Dendritic cell treated with granulocyte-macrophage colony-stimulating factor and Interleukin-4, amounts not matched to agents 40 ng/mL and 50 ng/mL, for 4 days (primary cell): ENCODE data around the gene HNRNPM.

Experiments
- H3K27ac Mint-ChIP-seq: one replicate; pipeline ENCODE4 v1.8.0; 2022; ENCODE audit warnings: mild to moderate bottlenecking, mixed read lengths
- H3K27me3 Mint-ChIP-seq: one replicate; pipeline ENCODE4 v1.8.0; 2022; ENCODE audit warnings: mild to moderate bottlenecking, mixed read lengths
- H3K36me3 Mint-ChIP-seq: one replicate; pipeline ENCODE4 v1.8.0; 2022; ENCODE audit warnings: low read depth, mixed read lengths
- H3K4me1 Mint-ChIP-seq: one replicate; pipeline ENCODE4 v1.8.0; 2022; ENCODE audit warnings: low read depth, mixed read lengths
- H3K4me3 Mint-ChIP-seq: one replicate; pipeline ENCODE4 v1.8.0; 2022; ENCODE audit warnings: mild to moderate bottlenecking, moderate library complexity, mixed read lengths
- H3K9me3 Mint-ChIP-seq: one replicate; pipeline ENCODE4 v1.8.0; 2022; ENCODE audit warnings: mixed read lengths
- intact Hi-C: fragments of 100-400 bp; cut with micrococcal nuclease; formaldehyde crosslinking; loops from one replicate; pipeline ENCODE4 v1.15.0; 2022

HNRNPM gene, protein sequence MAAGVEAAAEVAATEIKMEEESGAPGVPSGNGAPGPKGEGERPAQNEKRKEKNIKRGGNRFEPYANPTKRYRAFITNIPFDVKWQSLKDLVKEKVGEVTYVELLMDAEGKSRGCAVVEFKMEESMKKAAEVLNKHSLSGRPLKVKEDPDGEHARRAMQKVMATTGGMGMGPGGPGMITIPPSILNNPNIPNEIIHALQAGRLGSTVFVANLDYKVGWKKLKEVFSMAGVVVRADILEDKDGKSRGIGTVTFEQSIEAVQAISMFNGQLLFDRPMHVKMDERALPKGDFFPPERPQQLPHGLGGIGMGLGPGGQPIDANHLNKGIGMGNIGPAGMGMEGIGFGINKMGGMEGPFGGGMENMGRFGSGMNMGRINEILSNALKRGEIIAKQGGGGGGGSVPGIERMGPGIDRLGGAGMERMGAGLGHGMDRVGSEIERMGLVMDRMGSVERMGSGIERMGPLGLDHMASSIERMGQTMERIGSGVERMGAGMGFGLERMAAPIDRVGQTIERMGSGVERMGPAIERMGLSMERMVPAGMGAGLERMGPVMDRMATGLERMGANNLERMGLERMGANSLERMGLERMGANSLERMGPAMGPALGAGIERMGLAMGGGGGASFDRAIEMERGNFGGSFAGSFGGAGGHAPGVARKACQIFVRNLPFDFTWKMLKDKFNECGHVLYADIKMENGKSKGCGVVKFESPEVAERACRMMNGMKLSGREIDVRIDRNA

DNA sequence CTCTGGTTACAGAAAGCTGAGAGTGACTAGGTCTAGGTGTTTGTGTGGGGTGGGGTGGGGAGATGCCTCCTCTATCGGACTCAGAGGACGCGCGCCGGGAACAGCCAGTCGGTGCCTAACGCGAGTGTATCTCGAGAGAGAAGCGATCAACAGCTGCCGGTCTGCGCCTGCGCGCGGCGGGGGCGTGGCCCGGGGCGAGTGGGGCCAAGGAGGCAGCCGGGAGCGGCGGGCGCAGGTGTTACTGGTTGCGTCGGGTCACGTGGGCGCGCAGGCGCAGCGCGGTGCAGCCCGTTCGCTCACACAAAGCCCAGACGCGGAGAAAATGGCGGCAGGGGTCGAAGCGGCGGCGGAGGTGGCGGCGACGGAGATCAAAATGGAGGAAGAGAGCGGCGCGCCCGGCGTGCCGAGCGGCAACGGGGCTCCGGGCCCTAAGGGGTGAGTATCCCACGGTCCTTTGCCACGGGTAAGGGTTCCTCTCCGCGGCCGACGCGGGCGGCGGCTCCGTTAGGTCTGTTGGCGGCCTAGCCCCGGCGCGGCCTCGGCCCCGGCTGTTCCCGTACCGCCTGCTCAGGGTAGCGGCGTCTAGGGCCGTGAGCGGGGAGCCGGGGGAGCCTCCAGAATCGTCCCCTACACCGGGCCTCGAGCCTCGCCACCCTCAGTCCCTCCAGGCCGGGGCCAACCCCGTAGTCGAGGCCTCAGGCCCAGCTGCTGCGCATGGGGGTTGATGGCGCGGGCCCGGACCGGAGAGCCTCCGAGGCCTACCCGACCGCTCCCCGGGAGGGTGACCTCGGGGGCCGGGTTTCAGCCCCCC, at the start of gene HNRNPM:
TSS of gene HNRNPM (plus strand) at position 299 of the 811 bp plus-strand sequence. CDS start at position 323, 24 bp downstream.
- Mint-ChIP-seq H3K27ac (peak within 1 kb of the TSS; percentile 94), H3K36me3 (peaks cover 57% of the 10 kb centered on the region), H3K9me3 (no peaks in the 10 kb centered on the region), H3K4me1 (peaks cover 47% of the 10 kb centered on the region), H3K27me3 (no peaks in the 10 kb centered on the region), H3K4me3 (peak within 1 kb of the TSS; percentile 94)
- intact Hi-C loops: loop anchor here (1.0 to 2.0 kb wide), 2 partner anchors 62 to 91 kb away; no protein-coding TSS in a partner anchor

DNA sequence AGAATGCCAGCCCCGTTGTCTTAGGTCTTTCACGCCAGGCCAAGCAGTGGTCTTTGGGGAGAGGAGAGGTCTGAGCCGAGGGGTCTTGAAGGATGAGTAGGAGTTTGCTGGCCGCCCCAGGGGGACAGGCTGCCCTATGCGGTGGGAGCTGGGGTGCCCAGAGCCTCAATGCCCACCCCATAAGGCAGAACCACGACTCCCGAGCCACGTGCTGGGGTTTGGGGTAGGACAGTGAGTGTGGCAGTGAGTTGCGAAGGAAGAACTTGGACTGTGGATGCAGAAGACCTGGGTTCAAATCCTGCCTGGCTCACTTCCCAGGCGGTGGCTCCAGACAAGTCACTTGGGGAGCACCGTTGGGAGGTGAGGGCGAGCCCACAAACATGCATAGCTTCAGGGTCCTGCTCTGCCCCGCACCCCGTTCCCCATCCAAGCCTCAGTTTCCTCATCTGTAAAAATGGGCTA, 49.1 kb upstream of the HNRNPM start:
- Mint-ChIP-seq H3K27me3 (no peaks in the 10 kb centered on the region), H3K36me3 (peaks cover 84% of the 10 kb centered on the region), H3K4me1 (peaks cover 60% of the 10 kb centered on the region), H3K27ac (no peak overlapping the region), H3K4me3 (no peak overlapping the region), H3K9me3 (no peaks in the 10 kb centered on the region)
- intact Hi-C loops: loop anchor here (1.0 kb wide), 1 partner anchor 41 kb away; no protein-coding TSS in a partner anchor

DNA sequence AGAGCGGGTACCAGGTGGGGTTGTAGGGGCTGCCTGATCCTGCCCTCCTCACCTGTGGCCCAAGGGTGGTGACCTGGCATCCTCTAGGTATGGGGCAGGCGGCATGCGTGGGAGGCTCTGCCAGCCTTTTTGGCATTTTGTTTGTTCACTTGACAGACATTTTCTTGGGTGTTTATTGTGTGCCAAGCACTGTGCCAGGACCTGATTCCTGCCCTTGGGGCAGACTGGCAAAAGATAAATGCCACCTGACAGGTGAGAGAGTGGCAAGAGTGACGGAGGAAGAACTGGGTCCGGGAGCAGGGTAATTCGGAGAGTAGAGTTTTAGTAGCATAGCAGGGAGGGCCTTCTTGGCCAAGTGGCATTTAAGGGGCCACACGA, 48.6 kb upstream of the HNRNPM start:
- intact Hi-C loops: loop anchor here (1.0 kb wide), 1 partner anchor 42 kb away; no protein-coding TSS in a partner anchor
- peaks cover 54% of the 10 kb centered on the region for H3K4me1 Mint-ChIP-seq
- H3K27ac Mint-ChIP-seq: no peak overlapping the region
- no peaks in the 10 kb centered on the region for H3K27me3 Mint-ChIP-seq
- H3K36me3 Mint-ChIP-seq: peaks cover 86% of the 10 kb centered on the region
- no peaks in the 10 kb centered on the region for H3K9me3 Mint-ChIP-seq
- H3K4me3 Mint-ChIP-seq: no peak overlapping the region

- peaks cover 49% of the 10 kb centered on the region for H3K4me1 Mint-ChIP-seq
- no peak overlapping the region for H3K4me3 Mint-ChIP-seq
- H3K9me3 Mint-ChIP-seq: no peaks in the 10 kb centered on the region
- intact Hi-C loops: loop anchor here (1.0 kb wide), 1 partner anchor 42 kb away; no protein-coding TSS in a partner anchor
- H3K27ac Mint-ChIP-seq: peak overlapping the region; percentile 52
- peaks cover 88% of the 10 kb centered on the region for H3K36me3 Mint-ChIP-seq
- H3K27me3 Mint-ChIP-seq: no peaks in the 10 kb centered on the region
Measured at GRCh38 chr19:8396563-8397203, 48.1 kb upstream of the HNRNPM start.

DNA sequence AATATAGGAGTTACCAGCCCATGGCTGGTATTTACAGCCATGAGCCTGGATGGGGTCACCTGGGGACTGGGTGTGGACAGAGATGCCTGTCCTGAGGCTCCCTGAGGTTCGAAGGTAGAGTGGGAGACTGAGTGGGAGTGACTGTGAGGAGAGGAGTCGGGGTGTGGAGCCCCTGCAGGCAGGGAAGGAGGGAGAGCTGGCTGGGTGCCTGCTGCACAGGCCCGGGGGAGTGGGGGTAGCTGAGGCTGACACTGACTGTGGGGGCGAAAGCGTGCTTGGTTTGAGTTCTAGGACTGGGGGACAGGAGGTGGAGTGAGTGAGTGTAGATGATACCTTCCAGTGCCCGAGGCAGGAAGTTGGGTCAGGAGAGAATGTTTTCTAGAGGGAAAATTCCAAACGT, 47.5 kb upstream of the HNRNPM start:
- no peak overlapping the region for H3K4me3 Mint-ChIP-seq
- H3K4me1 Mint-ChIP-seq: peaks cover 44% of the 10 kb centered on the region
- no peaks in the 10 kb centered on the region for H3K9me3 Mint-ChIP-seq
- intact Hi-C loops: no loop called here
- peaks cover 92% of the 10 kb centered on the region for H3K36me3 Mint-ChIP-seq
- H3K27me3 Mint-ChIP-seq: no peaks in the 10 kb centered on the region
- peak overlapping the region; percentile 52 for H3K27ac Mint-ChIP-seq

DNA sequence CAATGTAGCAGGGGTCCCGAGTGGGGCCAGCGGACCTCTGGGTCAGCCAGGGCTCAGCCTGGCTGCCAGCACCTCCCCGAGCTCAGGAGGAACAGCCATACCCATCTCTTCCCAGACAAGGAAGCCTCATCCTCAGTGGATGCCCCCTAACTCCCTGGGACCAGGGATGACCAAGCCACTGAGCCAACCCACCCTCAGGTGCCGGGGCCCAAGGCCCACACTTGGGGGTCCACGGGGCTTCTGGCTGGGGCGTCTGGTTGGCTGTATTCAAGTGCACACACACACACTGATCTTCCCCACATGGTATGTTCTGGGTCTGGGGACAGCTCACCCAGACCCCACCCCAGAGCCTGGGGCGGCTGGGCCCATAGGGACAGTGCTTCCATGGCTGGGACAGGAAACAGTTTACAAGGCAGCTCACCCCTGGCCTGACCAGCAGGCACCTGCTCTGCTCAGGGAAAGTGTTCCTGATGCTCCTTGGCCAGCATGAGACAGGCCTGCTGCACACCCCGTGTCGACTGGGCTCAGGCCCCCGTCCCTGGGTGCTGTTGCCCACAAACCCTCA, 46.9 kb upstream of the HNRNPM start:
- Mint-ChIP-seq H3K4me3 (no peak overlapping the region), H3K27ac (no peak overlapping the region), H3K4me1 (peaks cover 40% of the 10 kb centered on the region), H3K27me3 (no peaks in the 10 kb centered on the region), H3K9me3 (no peaks in the 10 kb centered on the region), H3K36me3 (peaks cover 96% of the 10 kb centered on the region)
- intact Hi-C loops: no loop called here

DNA sequence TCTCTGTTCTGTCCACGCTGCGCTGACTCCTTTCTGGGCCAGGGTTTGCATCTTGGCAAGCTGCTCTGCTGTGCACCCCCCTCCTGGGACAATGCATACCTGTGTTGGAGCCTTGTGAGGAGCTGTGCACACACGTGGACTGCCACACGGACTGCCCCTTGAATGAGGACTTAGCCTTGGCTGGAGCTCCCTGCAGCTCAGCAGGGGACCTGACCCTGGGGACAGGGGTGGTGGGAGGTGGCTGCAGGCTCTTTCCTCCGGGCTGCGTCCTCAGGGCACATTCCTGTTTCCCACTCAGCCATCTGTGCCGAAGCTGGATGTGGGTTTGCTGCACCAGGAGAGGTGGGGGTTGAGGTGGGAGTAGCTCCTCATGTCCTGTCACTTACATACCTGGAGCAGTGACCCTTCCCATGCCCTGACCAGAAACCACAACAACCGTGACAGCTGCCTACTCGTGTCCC, 46.4 kb upstream of the HNRNPM start:
- intact Hi-C loops: no loop called here
- no peaks in the 10 kb centered on the region for H3K9me3 Mint-ChIP-seq
- H3K4me3 Mint-ChIP-seq: no peak overlapping the region
- no peaks in the 10 kb centered on the region for H3K27me3 Mint-ChIP-seq
- H3K36me3 Mint-ChIP-seq: peaks cover 96% of the 10 kb centered on the region
- H3K4me1 Mint-ChIP-seq: peaks cover 35% of the 10 kb centered on the region
- H3K27ac Mint-ChIP-seq: no peak overlapping the region

DNA sequence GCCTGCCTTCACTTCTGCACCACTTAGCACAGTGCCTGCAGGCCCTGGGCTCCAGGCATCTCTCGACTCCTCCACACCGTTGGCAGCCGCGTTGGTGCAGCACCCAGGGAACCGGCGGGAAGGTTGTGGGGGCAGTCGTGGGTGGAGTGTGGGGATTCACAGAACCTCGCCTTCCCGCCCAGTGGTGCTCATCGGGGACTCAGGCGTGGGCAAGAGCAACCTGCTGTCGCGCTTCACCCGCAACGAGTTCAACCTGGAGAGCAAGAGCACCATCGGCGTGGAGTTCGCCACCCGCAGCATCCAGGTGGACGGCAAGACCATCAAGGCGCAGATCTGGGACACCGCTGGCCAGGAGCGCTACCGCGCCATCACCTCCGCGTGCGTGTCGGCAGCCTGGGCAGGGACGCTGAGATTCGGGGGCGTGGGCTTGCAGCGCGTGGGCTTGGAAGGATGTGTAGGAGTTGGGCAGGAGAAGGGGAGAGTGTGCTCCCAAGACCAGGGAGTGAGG, 45.0 kb upstream of the HNRNPM start:
- no peak overlapping the region for H3K27ac Mint-ChIP-seq
- H3K9me3 Mint-ChIP-seq: no peaks in the 10 kb centered on the region
- peaks cover 40% of the 10 kb centered on the region for H3K4me1 Mint-ChIP-seq
- H3K27me3 Mint-ChIP-seq: no peaks in the 10 kb centered on the region
- peaks cover 96% of the 10 kb centered on the region for H3K36me3 Mint-ChIP-seq
- intact Hi-C loops: no loop called here
- no peak overlapping the region for H3K4me3 Mint-ChIP-seq

- H3K36me3 Mint-ChIP-seq: peaks cover 90% of the 10 kb centered on the region
- no peaks in the 10 kb centered on the region for H3K9me3 Mint-ChIP-seq
- no peaks in the 10 kb centered on the region for H3K27me3 Mint-ChIP-seq
- H3K4me1 Mint-ChIP-seq: peaks cover 32% of the 10 kb centered on the region
- H3K4me3 Mint-ChIP-seq: no peak overlapping the region
- peak overlapping the region; percentile 23 for H3K27ac Mint-ChIP-seq
- intact Hi-C loops: no loop called here
Measured at GRCh38 chr19:8401981-8402411, 42.8 kb upstream of the HNRNPM start.

DNA sequence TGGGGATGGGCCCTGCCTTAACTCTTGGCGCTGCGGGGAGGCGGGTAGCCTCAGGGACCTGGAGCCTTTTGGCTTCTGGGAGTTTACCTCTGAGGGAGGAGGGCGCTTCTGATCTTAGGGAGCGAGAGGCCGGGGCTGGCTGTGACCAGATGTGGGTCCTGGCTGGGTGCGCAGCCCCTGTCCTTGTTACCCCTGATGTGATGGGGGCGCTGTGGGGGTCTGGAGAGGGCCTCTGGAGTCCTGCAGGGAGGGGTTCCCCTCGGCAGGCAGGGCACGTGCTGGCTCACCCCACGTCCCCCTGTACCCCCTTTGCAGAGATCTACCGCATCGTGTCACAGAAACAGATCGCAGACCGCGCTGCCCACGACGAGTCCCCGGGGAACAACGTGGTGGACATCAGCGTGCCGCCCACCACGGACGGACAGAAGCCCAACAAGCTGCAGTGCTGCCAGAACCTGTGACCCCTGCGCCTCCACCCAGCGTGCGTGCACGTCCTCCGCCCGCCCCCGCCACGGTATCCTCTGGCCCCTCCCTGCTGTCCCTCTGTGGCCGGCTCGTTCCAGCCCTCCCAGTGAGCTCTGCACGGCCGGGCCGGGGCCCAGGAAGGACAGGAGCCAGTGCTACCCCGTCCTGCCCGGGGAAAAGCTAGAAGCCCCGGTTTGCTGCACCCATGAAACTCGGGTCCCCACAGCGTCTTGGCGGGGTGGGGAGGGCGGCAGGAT, 41.5 kb upstream of the HNRNPM start:
- intact Hi-C loops: no loop called here
- Mint-ChIP-seq H3K27me3 (no peaks in the 10 kb centered on the region), H3K36me3 (peaks cover 83% of the 10 kb centered on the region), H3K4me3 (no peak overlapping the region), H3K9me3 (no peaks in the 10 kb centered on the region), H3K27ac (no peak overlapping the region), H3K4me1 (peaks cover 22% of the 10 kb centered on the region)

DNA sequence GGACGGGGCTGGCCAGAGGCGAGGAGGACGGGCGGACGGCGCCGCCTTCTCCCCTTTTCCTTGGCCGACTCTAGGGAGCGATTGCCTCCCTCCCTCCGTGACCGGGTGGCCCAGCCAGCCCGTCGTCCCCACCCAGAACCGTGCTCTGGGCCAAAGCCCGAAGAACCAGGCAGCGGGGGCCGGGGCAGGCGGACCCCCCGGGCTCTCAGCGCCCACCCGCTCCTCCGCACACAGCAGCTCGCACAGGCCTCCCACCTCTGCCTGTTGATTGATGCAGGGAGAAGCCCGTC, 41.0 kb upstream of the HNRNPM start:
- Mint-ChIP-seq H3K4me3 (no peak overlapping the region), H3K4me1 (peaks cover 18% of the 10 kb centered on the region), H3K36me3 (peaks cover 78% of the 10 kb centered on the region), H3K9me3 (no peaks in the 10 kb centered on the region), H3K27ac (no peak overlapping the region), H3K27me3 (no peaks in the 10 kb centered on the region)
- intact Hi-C loops: no loop called here

- Mint-ChIP-seq H3K4me1 (peaks cover 13% of the 10 kb centered on the region), H3K27me3 (no peaks in the 10 kb centered on the region), H3K36me3 (peaks cover 70% of the 10 kb centered on the region), H3K9me3 (no peaks in the 10 kb centered on the region), H3K27ac (no peak overlapping the region), H3K4me3 (no peak overlapping the region)
- intact Hi-C loops: no loop called here
Measured at GRCh38 chr19:8404391-8405151, 40.2 kb upstream of the HNRNPM start.
